ENCODE data around the gene GALNT14. TPM values are rescaled to one million over a fixed set of nuclear protein-coding genes. Genes with fewer than 3 reads are reported as not detected.

The GALNT14 gene
- total and polyA plus RNA-seq, 2 of the 13 experiments (the other 11 are each of a cell fraction or from before 2014, with no cell fraction given), result not detected

DNA sequence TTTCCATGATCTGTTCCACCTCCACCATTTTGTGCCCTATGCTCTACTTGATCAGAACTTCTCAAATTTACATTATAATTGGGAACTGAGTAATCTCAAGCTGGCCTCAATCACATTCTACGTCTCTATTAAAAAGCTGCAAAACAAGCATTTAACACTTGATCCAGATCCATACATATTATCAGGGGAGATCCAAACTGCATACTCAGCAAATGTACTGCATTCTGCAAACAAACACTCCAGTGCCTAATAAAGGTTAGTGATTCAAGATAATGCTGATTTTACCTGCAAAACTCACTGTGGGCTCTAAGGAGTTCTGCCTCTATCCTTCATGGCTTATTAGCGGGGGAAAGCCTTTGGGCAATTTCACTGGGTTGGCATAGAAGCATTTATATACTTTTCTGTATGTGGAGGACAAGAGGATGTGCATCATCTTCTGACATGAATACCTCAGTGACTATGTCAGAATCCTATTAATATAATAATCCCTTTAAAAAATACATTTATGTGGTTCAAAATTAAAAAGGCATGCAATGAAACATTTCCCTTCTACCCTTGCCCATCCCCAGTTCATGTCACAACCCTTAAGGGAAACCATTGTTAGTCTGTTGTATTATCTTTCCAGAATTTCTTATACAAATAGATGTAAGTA, 40.2 kb downstream of the GALNT14 start:
- no peak overlapping the region for H3K4me2 ChIP-seq (ENCODE audit: low read depth, low read length)
- ATAC-seq (no peak), FAIRE-seq (no peak), DNase-seq (ENCODE audit: low spot score) (no peak)
- H3K27ac ChIP-seq (ENCODE audit: extremely low read length, insufficient read depth, low read length), result no peak overlapping the region
- H3K27me3 ChIP-seq (ENCODE audit: control insufficient read depth in 1 of 2, insufficient read depth in 2 of 2, low read length in 2 of 2), result no peaks in the 10 kb centered on the region
- ChIA-PET POLR2A (no interaction called here), CTCF (ENCODE audit: low intra/inter-chr PET ratio, low total read pairs) (no interaction called here)
- H3K9me3 ChIP-seq (ENCODE audit: low read length), result no peaks in the 10 kb centered on the region
- no peaks in the 10 kb centered on the region for H3K4me1 ChIP-seq (ENCODE audit: insufficient read depth, low read length)
- no peak overlapping the region for H3K4me3 ChIP-seq (replicated peaks in 1 of 3; ENCODE audit: insufficient read depth in 1 of 3, low read depth in 2 of 3, low read length in 3 of 3)
- in situ Hi-C loops (cut with HindIII; ENCODE audit: extremely low pct_ligation_motif_present, low pct_unique_long_range_greater_than_20kb), result no loop called here
- H3K79me2 ChIP-seq (ENCODE audit: insufficient read depth, low read length), result no peaks in the 10 kb centered on the region
- no peaks in the 10 kb centered on the region for H3K36me3 ChIP-seq (replicated peaks in 1 of 2; ENCODE audit: control insufficient read depth in 1 of 2, insufficient read depth in 2 of 2, low read length in 2 of 2)
- H4K20me1 ChIP-seq (ENCODE audit: insufficient read depth, low read length), result no peaks in the 10 kb centered on the region; the same call in 1 of the 2 replicates
- H3K9ac ChIP-seq (ENCODE audit: insufficient read depth, low read depth, low read length), result no peak overlapping the region
- H2AFZ ChIP-seq (ENCODE audit: low read length), result no peak overlapping the region
- TF ChIP-seq MLXIP (CRISPR knock-in tag; IDR thresholded peaks at IDR 0.05; ENCODE audit: borderline replicate concordance) (no peak), MAFK (conservative IDR thresholded peaks at IDR 0.05 in 1 of 2, IDR thresholded peaks at IDR 0.05 in 1 of 2; ENCODE audit: low read length in 2 of 2) (peak; percentile 88 to 95), FOXO1 (CRISPR knock-in tag; IDR thresholded peaks at IDR 0.05) (no peak), ZNF33B (CRISPR knock-in tag; IDR thresholded peaks at IDR 0.05) (no peak), JUN (CRISPR knock-in tag; IDR thresholded peaks at IDR 0.05) (no peak), DR1 (CRISPR knock-in tag; IDR thresholded peaks at IDR 0.05) (no peak), BRCA1 (CRISPR knock-in tag; IDR thresholded peaks at IDR 0.05) (no peak), MAFF (IDR thresholded peaks at IDR 0.05; ENCODE audit: low read depth, low read length) (peak; percentile 92), ZNF451 (CRISPR knock-in tag; IDR thresholded peaks at IDR 0.05) (no peak), ZMAT3 (CRISPR knock-in tag; conservative IDR thresholded peaks at IDR 0.05) (no peak), RARG (CRISPR knock-in tag; IDR thresholded peaks at IDR 0.05; ENCODE audit: low read depth) (no peak), ZXDC (CRISPR knock-in tag; IDR thresholded peaks at IDR 0.05) (no peak)
- intact Hi-C loops (cut with micrococcal nuclease; ENCODE audit: unreplicated experiment), result no loop called here
- no TSS peak for BruUV-seq (replicated peaks)
- 0% methylated on average over 2 of the region's 2 CpGs for WGBS (ENCODE audit: low lambda C conversion rate)
